NCI-H1092 (cell line): ENCODE results near the gene GDPD3.

ENCODE experiments used
- DNase-seq: peaks from one replicate; lab custom pipeline; 2025; lab: John Stamatoyannopoulos, UW

The GDPD3 gene

DNA sequence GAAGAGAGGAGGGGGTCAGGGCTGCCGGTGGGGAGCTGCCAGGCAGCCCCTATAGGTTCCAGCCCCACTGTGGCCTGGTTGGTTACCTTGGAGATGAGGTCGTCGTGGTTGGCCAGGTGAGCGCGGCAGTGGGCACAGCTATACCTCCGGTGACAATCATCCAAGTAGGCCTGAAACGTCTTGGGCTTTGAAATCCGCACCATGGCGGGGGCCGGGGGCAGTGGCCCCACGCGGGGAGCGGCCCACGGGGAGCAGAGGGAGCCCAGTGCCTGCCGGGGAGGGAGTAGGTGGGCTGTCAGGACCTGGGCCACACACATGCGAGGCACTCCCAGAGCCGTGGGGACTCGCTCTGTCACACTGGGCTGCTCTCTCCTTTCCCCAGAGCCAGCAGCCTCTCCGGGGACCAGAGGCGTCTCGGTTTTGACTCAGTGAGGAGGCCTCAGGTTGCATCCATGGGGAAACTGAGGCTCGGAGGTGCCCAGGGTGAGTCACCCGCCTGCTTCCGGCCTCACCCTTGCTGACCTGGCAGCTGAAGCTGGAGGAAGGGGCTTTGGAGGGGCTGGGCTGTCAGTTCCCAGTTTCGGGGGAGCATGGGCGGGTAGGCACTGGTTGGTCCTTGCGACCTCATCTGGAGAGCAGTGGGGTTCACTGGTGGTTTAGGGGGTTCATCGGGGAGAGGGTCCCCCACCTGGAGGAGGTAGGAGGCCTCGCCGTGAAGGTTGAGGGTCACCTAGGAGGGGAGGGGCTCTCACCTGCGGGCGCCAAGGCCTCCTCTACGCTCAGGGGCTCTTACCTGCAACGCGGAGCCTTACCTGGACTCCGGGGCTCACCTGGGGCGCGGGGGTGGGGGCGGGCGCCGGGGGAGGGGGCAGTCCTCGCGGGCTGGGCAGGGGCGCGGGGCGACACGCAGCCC lies 17.9 kb downstream of the GDPD3 start:
- DNase-seq: no peak

DNA sequence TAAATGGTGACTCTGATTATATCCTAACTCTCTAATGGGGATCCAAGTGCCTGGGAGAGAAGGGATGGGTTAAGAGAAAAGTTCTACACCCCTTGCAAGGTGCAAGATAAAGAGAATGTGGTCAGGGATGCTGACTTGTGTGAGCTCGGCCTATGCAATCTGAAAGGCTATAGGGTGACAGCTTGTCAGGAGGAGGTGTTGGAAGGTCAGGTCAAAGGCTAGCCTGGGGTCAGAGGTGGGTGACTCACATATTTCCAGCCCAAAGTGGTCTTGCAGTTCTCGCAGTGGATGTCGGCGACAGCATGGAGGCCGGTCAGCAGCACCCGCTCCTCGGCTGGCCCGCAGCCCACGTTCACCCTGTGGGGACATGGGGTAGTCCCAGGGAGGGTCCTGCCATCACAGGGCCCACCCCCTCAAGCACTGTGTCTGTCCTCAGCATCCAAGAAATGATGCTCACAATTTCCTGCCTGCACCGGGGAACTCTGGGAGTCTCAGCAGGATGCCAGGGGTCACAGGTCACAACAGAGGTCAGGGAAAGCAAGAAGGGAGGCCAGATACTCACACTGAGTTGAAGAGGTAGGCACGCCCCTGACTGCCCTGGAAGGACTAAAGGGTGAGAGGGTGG lies 18.7 kb downstream of the GDPD3 start:
- DNase-seq: no peak

GRCh38 chr16:30092373-30093010 lies 20.8 kb downstream of the GDPD3 start:
- peak; percentile 38 for DNase-seq

DNA sequence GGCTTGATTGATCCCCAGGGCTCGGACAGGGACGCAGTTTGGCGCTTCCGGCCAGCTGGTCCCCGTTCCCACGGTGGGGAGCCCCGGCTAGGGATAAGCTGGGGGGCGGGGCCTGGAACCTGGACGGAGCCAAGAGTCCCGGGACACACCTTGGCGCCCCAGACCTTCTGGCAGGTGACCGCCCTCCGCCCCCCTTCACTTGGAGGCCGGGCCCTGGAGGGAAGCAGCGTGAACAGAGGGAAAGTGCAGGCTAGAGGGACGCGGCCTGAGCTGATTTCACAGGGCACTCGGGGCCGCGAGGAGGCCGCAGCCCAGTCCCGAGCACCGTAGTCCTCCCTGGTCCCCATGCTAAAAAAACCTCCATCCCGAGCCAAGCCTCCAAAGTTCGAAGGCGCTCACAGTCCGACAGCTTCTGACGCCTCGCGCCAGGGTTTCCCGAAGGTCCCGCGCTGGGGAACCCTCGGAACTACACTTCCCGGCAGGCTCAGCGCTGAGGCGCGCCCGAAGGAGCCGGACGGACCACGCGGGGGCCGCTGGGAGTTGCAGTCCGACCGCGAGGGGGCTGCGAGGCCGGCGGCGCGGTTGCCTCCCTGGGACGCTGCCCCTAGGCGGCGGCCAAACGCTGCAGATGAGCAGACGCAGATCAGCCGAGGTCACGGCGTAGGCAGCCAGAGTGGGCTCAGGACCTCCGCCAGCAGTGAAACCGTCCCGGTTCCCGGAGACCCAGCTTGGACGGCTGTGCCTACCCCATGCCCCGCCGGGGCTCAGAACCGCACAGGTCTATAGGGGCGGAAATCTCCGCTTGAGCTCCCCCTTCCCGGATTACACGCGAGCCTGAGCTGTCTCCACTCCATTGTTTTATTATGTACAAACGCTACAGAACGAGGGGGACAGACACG lies 21.6 kb downstream of the GDPD3 start, which contains the start of gene TBX6:
TSS of gene TBX6 (minus strand) at position 451 of the 899 bp plus-strand sequence. CDS start 731 bp downstream, outside the sequence.
- peak; percentile 86 for DNase-seq

- DNase-seq: no peak
Observed at GRCh38 chr16:30090610-30091331, 22.6 kb downstream of the GDPD3 start.

- DNase-seq: no peak
Observed at GRCh38 chr16:30088832-30089624, 24.3 kb downstream of the GDPD3 start.

DNA sequence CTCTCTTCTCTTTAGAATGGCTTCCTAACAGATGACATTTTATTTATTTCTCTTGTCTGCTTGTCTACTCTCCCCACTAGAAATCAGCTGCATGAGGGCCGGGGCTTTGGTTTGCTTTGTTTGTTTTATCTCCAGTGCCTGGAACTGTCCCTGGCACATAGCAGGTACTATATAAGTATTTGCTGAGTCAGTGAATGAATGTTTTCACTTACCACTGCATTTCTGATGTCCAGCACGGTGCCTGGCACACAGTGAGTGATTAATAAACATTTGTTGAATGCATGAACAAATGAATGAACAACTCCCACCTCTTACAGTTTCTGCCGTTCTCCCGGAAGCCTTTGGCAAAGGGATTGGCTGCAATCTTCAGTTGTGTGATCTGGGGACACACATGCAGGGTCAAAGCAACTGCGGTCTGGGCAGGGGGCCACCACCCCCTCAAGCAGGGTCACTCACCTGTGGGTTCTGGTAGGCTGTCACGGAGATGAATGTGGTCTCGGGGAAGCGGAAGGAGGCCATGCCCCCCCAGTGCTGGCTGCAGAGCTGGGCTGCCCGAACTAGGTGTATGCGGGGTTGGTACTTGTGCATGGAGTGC lies 25.0 kb downstream of the GDPD3 start:
- DNase-seq: no peak

DNA sequence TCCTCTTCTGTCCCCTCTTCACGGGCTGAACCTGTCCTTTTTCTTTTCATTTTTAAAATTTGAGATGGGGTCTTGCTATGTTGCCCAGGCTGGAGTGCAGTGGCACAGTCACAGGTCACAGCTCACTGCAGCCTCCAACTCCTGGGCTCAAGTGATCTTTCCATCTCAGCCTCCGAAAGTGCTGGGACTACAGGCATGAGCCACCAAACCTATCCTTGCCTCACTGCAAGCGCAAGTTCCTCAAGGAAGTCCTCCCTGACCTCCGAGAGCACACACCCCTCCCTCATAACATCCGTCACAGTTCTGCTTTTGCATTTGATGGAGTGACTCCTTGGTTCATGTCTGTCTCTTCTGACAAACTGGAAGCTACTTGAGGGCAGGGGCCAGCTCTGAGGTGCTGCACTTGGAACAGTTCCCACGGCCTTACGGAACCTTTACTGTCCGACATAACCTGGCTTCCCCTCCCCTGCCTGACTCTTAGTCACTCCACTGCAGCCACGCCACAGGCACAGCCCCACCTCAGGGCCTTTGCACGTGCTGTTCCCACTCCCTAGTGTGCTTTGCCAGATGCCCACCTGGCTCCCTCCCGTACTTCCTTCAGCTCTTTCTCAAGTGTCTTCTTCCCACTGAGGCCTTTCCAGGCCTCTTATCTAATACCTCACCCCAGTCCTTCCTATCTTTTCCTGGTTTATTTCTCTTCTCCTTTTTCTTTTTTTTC lies 26.0 kb downstream of the GDPD3 start:
- DNase-seq: no peak

- no peak for DNase-seq
Observed at GRCh38 chr16:30086291-30087140, 26.8 kb downstream of the GDPD3 start.

GRCh38 chr16:30085820-30086219 lies 27.5 kb downstream of the GDPD3 start:
- DNase-seq: no peak

GRCh38 chr16:30085247-30085646 lies 28.1 kb downstream of the GDPD3 start:
- DNase-seq: no peak

DNA sequence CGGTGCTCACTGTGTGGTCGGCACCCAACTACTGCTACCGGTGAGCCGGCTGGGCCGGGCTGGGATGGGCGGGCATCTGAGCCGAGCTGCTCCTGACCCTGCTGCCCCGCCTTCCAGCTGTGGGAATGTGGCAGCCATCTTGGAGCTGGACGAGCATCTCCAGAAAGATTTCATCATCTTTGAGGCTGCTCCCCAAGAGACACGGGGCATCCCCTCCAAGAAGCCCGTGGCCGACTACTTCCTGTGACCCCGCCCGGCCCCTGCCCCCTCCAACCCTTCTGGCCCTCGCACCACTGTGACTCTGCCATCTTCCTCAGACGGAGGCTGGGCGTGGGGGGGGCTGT lies 28.5 kb downstream of the GDPD3 start:
- no peak for DNase-seq

DNA sequence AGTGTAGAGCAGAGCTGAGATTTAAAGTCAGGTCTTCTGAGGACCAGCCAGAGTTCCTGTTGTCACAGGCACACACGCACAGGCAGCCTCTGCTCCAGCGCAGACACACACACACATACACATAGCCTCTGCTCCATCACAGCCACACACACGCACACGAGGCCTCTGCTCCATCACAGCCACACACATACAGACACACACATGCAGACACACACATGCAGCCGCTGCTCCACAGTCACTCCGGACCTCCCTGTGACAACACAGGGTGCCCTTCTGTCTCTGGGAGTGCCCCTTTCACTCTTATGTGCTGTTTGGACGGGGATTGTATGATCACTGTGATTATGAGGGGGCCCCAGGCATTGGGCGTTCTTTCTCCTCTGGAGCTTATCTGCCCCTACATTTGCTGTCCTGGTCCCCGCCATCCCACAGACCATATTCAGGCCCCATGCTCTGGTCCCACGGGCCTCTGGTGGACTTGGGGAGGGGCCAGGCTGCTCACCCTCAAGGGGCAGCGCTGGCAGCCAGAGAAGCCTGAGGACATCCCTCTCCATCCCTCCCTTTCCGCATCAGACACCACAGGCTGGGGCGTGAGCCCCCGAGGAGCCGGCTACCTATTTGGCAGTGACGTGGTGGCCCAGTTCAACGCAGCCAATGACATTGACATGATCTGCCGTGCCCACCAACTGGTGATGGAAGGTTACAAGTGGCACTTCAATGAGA lies 29.1 kb downstream of the GDPD3 start:
- DNase-seq: no peak

GRCh38 chr16:30083216-30084055 lies 29.9 kb downstream of the GDPD3 start:
- no peak for DNase-seq

DNA sequence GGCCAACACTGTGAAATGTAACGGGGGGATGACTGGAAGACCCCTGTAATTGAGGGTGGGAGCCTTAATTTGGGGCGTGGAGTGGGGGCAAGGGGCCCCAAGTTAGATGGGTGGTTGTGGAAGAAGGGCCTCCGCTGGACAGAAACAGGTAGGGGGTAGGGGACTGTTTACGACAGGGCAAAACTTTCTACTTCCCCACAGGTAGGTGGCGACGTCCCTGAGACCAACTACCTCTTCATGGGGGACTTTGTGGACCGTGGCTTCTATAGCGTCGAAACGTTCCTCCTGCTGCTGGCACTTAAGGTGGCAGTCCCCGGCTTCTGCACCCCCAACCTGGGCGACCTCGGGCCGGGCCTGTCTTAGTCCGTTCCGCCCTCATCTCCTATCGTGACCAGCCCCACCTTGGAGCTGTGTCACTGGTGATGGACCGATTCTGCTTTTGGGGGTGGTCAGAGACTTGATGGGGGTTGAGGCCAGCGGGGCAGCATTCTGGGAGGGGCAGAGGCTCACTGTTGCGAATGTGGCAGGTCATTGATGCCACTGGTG lies 30.7 kb downstream of the GDPD3 start:
- no peak for DNase-seq

- no peak for DNase-seq
Observed at GRCh38 chr16:30079480-30079879, 33.9 kb downstream of the GDPD3 start.
